Stimulated activated CD4-positive, alpha-beta T cell treated with anti-CD3 and anti-CD28 coated beads, Interleukin-2, amount 100 ng/mL, for 4 hours (primary cell): Measurements from ENCODE around the gene FAM13A.

Source experiments
- DNase-seq: peaks from one replicate; pipeline ENCODE4 v3.0.0-alpha.2; 2020; ENCODE audit warnings: low read depth

FAM13A gene

DNA sequence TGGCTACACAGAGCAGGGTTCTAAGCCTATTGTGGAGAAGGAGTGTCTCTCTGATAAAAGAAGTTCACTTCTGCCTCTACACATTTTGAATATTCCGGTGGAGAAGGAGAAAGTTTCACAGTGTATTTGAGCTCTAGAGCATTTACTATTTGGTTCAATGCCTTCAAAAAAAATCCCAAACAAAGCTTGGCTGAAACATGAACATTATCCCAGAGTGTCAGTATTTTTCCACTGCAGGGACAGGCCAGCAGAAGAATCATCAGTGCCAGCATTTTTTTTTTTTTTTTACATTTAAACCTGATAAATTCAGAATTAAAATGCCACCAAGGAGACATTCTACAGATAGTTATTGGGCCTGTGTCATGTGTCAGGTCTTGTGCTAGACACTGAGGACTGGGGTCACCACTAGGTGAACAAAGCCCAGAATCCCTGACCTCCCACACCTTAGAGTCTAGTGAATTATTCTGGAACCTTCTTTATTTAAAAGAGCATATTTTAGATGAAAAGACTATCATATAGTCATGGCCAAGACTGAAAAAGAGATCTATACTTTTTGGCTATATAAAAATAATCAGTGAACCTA is 311.3 kb downstream of the FAM13A start:
- no peak for DNase-seq

DNA sequence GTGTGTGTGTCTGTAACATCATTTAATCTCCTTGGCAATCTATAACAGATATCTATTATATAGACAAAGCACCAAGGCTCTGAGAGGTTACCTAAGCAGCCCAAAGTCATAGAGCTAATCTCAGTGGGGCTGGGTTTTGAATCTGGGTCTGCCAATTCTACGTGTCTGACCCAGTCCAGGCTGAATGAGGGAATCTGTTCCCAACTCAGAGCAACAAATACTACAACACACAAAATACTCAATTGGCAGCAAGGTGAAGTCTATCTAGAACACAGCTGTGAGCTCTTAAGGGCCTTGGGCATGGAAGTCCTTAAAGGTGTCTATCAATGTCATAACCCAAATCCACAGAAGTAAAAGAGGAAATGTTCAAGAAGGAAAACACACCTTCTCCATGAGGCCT is 311.8 kb downstream of the FAM13A start:
- no peak for DNase-seq

DNA sequence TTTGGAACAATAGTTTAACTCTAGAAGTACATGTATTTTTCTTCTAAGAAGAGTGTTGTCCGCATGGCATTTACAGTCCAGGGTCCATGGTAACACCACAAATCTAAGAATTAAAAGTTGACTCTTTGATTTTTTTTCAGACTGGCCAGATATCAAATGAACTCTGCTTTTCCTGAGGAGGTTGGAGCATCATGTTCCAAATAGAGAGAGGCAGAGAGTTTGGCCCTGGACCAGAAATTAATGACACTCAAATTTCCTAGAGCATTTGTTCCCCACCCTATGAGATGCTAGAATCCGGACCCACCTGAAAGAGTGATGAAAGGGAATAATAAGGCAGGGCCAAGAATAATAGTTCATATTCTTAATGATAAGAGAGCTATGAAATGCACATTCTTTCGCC is 312.4 kb downstream of the FAM13A start:
- no peak for DNase-seq

DNA sequence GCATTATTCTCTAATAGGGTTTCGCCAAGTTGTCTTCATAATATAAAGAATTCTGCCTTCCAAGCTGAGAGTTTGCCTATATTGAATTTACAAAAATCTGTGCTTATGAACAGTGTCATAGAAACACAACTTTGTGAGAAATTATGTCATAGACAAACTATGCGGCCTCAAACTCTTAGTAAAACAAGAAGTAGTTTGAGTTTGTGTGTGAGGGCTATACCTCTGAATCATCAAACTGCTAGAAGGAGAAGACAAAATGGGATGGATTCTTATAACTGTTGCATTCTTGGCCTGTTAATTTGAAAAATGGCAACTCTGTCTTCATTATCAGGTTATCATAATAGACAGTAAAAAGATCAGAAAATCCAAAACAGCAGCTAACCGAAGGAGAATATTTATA is 313.3 kb downstream of the FAM13A start:
- no peak for DNase-seq

DNA sequence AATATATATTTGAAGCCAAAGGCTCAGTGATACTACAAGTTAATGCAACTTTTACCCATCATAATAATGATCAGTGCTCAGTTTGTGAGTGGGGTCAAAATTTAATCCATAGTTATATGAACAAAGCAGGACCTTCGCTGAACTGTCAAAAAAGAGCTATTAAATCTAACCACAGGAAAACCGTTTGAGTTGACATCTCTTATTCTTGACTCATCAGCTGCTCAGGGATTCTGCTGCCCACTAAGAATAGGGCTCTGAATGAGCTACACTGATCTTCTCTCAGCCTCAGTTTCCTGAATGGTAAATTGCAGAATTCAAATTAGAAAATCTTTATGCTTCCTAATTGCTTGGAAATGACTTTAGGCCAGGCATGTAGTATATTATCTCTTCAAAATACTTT is 314.4 kb downstream of the FAM13A start:
- no peak for DNase-seq

DNA sequence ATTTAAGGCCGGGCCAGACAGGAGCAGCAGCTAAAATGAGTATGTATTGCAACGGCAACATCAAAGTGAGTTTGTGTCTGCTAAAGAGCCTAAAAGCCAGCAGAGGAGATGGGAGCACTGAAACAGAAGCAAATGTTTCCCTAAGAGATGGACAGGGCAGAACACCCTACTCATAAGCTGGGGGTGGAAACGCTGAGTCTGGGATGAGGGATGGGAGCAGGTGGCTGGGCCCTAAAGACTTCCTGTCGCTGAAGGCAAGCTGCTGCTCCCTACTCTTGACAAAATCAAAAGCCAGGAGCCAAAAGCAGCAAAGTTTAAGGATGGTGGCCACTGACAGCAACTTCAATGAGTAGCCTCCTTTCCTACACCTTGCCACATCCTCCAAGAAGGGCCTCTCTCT is 318.8 kb downstream of the FAM13A start:
- no peak for DNase-seq

DNA sequence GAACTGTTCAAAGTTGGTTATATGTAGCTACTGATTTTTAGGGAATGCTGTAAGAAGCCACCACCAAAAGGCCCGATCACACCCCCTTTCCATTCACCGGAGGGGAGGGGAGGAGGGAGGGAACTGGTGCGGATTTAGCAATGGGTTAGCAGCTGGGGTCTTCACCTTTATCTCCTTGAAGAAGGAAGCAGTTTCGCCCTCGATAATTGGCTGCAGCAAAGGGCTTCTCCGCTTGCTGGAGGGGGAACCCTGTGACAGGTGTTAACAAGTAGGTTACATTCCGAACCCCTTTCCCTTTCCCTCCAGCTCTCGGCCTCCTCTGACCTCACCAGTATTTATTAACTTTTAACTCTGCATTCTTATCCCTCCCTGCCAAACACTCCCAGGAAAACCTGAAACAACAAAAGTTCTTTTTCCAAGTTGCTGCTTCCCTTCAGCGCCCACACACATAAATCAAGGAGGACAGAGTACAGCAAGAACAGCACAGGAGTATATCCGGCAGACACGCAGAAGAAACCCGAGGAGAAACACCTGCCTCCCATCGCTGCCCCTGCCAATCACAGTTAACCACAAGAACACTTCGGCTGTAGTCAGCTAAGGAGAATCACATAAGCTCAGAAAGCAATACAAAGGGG is 319.6 kb downstream of the FAM13A start:
- DNase-seq: no peak

DNA sequence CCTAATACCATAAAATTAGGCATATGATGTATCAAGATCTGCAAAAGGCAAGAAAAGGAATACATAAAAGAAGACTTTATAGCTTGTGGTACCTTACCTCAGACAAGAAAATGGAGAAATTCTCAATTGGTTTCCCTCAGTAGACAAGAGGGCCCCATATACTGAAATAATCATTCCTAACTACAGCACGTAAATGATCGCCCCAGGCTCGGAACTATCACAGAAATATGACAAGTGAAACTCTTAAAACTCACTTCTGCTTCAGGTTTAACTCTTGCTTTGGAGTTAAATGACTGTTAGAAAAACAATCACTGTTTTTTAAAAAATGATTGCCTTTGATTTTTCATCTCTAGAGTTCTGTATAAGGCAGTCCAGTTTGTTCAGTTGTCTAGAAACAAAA is 320.7 kb downstream of the FAM13A start:
- no peak for DNase-seq

DNA sequence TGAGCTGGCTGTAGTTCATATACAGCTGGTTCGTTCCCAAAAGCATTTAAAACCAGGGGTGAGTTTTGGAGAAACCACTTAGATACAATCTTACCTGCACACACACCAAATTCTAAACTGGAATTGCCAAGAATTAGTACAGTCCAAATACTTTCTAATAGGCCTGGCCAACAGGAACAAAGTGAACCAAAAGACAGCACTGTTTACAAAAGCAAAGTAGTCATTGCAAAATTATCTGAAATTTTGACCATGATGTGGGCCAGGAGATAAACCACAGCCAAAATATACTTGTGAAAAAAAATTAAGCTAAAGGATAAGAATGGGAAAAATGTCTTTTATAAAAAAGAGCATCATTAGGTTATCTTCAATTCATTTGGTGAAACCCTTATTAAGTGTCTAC is 321.4 kb downstream of the FAM13A start:
- no peak for DNase-seq

DNA sequence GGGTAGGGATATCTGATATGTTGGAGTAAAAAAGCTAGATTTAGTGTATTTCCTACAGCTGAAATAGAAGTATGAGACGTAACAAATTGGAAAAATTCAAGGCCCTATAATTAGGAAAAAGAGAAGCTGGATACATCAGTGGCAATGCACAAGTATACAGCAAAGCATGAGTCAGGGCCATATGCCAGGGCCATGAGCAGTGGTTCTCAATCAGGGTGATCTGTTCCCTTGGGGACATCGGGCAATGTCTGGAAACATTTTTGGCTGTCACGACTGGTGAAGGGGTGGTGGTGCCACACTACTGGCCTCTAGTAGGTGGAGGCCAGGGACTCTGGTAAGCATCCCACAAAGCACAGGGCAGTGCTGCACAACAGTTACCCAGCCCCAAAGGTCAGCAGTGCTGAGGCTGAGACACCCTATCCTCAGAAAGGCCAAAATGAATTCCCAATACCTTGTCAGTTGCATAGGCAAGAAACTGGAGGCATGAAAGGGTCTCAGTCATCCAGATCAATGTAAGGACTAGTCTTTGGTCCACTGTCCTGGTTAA is 322.5 kb downstream of the FAM13A start:
- DNase-seq: no peak

DNA sequence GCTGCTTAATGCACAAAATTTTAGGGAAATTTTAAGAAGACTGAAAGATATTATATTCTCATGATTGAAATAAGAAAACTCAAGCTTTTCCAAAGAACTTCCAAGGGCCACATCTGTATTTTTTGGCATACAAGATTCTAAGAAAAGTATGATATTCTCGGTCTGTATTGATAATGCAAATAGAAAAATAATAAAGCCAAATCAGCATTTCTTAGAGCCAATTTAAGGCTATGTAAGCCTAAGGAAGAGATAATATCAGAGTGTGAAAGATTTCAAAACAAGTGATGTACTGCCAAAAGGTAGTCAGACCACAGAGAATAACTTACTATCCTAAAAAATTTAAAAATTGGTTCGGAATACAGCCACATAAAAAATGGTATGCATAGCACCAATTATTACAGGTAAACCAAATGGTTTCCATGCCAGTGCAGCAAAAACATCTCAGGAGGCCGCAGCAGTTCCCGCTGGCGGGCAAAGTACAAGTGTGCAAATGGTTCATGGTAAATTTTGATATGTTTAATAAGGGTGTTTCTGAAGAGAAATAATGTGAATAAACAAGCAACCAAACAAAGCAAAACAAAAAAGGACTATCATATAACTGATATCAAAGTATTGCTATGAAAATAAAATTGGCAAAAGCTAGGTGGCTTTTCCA is 324.1 kb downstream of the FAM13A start:
- DNase-seq: no peak

DNA sequence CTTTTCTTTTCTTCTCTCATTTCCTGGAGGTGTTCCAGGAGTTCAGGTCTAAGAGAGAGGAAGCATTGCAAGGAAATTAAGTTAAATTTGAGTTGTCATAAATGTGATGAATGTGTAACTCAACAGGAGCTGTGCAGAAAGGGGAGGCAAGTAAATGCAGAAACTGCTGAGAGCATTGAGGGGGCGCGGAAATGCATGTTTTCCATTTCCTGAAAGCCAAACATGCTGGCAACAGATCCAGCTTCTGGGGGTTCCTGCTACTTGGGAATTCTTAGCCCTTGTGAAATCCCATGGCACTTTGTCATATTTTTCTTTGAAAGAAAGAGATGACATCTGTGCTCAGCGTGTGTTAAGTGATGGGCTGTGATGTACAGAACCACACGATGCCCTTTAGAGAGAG is 325.6 kb downstream of the FAM13A start:
- no peak for DNase-seq

DNA sequence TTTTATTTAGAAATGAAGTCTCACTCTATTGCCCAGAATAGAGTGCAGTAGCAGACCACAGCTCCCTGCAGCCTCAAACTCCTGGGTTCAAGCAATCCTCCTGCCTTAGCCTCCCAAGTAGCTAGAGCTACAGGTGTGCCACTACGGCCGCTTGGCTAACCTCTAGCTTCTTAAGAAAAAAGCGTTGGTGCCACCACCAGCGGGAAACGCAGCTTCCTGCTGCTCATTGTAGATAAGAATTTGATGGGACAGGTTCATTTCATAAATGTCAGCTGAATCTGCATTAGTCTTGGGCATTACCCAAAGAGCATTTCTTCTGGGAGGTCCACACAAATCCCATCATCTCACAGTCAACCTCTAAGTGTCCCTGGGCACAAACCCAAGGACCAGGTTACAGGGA is 326.2 kb downstream of the FAM13A start:
- DNase-seq: no peak

DNA sequence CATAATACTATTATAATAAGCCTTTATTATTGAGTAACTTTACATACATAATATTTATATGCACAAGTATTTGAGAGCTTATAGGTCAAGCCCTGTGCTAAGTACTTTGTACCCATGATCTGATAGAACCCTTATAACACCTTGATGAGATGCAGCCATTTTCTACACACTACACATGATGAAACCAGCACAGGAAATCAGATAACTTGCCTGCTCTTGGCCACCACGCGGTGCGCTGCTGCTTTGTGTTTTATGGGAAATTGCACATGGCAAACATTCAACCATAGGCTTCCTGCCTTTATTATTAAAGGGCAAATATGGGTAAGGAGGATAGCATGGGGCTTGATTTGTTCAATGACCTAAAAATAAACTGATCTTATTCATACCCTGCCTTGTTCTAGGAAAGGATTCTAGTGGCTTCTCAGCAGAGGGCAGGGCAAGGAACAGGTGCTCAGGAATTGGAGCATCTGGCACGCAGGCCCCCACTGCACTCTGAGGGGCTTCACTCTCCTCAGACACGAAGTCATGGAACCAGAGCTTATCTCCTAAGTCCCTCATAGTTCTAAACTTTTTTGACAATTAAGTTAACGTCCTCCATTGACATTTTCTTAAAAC is 327.7 kb downstream of the FAM13A start:
- no peak for DNase-seq

DNA sequence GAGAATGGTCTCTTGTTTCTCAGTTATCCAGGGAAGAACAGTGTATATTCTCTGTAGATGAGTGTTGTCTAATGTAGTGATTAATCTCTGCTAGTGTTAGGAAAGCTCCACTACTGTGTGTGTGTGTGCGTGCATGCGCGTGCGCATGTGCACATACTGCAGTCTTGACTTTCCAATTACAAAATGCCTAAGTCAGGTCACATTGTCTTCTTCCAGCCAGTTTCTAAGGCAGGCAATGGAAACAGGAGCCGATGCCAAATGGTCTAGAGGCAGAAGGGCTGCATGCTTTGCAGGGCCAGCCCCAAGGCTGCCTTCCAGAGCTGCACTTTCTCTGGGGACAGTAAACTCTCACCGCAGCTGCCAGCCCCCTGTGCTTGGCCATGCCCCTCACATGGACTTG is 328.8 kb downstream of the FAM13A start:
- no peak for DNase-seq

DNA sequence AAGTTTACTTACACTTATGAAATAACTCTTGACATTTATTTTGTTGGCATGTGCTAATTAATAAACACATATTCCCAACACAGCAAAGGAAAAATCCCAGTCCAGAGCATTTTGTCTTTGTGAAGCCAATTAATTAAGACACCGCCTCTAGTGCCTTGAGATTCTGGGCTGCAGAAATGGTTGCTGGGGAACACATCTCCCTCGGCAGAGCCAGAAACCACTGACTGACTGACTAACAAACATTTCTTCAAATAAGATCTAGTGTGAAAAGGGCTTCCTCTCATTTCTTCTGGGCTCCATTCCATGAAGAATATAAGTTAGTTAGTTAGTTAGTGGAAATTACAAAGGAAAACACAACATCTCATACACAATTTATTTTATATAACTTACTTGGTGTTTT is 331.0 kb downstream of the FAM13A start:
- DNase-seq: no peak

DNA sequence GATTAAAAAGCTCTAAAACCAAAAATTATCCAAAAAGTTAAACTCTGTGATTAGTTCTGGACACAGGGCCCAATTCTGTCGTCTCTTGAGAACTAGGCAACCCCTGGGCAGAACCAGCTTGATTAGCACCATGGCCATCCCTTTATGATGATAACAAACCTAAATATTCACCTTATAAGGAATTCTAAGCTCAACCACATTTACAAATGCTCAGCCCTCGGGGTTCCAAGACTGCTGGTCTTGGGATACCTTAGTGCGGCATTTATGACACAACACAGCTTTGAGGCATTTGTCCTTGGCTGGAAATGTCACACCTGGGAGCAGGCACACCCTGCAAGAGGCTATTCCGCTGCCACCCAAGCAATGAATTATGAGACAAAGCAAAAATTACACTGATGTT is 331.8 kb downstream of the FAM13A start:
- no peak for DNase-seq

DNA sequence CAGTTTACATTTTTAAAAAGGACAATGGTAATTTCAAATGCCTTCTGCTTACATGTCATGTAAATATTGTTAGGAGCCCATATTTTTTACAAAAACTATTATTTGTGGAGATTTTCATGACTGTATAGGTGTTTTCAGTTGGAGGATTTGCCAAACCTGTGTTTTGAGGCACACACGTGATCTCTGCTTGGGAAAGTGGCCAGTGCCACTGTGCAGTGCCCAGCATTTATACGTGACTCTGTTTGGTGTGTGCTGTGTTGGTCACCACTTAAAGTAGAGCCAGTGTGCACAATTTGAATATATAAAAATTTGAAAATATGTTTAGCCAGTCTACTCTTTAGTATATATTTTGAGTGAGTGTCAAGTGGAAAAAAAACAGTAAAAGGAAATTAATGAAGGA is 332.6 kb downstream of the FAM13A start:
- no peak for DNase-seq

DNA sequence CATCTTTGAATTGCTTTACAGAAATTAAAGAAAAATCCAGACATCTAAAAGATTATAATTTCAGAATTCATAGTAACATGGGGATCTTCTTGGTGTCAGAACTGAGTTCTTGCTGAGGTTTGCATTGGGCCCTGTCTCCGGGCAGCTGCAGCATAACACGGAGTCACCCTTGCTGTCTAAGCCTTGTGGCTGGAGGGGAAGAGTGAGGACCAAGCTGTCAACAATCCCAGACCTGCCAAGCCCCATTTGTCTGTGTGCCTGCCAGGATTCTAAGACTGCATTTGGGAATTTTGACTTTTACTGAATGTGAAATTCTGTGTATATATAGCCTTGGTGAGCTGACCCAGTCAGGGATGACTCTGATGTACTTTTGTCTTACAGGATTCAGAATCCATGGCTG is 334.2 kb downstream of the FAM13A start:
- no peak for DNase-seq

DNA sequence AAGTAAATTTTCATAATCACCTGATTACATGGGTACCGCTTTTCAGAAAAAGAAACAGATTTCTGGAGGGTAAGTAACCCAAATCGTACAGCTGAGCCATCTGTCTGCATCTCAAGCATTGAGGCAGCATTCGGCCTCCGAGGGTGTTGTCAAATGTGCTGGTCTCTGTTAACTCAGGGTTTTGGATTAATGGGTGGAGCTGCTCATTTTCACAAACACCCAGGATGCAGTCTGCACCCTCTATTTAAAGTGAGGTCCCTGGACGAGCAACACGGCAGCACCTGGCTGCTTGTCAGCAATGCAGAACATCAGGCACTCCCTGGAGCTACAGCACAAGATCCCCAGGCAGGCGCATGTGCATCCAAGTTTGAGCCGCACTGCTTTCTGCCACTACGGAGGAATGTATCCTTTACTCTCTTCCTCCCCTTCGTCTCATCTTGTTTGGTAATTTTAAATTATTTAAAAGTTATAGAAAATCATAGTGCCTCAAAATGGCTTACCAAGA is 334.7 kb downstream of the FAM13A start:
- no peak for DNase-seq

DNA sequence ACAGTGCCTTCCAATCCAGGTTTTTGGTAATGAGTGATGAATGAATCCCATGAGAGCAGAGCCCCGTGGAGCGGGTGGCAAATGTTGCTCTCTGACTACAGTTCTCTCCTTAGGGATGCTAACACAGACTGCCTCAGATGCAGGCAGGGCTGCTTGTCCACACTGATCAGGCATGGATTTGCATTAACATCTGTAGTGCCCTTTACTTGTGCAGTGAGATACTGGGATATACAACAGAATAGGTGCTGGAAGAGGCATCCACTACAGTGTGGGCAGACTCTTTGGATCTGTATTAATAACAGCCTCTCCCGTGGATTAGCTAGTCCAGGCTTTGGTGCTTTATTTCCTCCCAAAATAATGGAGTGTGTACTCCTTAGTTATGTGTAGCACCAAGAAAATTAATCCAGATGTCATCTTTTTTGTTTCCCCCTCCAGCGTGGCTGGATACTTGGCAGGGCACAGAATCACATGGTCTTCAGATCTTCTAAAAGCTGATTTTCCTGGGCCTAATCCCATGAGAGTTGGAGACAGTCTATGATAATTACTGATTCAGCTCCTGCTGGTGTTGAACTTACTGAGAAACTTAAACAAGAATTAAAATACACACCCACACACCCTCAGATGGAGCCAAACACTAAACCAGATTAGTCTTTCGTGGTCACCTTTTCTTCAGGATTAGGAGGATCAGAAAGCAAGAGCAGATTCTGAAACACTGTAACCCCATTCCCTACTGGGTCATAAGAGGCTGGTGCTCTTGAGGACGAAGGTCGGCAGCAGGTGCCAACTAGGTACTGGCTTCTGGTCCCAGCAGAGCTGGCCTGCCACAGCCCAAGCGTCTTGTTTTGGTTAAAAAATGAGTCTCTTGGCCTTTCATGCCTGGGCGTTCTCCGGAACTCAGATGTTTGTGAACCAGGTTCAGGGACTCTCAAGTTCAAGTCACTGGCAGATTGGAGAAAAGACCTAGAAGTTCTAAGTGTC is 336.2 kb downstream of the FAM13A start:
- DNase-seq: no peak

DNA sequence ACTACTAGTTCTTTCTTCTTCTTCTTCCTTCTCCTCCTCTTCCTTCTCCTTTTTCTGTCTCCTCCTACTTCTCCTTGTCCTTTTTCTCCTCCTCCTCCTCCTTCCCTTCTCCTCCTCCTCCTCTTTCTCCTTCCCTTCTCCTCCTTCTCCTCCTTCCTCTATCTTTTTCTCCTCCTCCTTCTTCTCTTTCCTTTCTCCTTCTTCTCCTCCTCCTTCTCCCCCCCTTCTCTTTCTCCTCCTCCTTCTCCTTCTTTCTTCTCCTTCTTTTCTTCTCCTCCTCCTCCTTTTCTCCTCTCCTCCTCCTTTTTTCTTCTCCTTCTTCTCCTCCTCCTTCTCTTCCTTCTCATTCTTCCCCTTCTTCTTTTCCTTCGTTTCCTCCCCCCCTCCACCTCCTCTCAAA is 337.6 kb downstream of the FAM13A start:
- DNase-seq: no peak
